Measurements from ENCODE around the gene THSD7B. TPM values are rescaled to one million over a fixed set of nuclear protein-coding genes. Genes with fewer than 3 reads are reported as not detected.
"Not testable (repeated sequence)": the region's sequence is repeated elsewhere in the genome, so short reads cannot be mapped to it uniquely, and the experiment has no call there.

Gene THSD7B
- total RNA-seq, 1 experiment from 2014 or later: 0.28 TPM

- Histone ChIP-seq H3K27me3 (ENCODE audit: control insufficient read depth, insufficient read depth, low read length) (no peaks in the 10 kb centered on the region), H3K36me3 (replicated peaks; ENCODE audit: control insufficient read depth, insufficient read depth, low read length) (no peaks in the 10 kb centered on the region), H3K4me3 (ENCODE audit: insufficient read depth, low read depth, low read length) (no peak overlapping the region)
- no peak for DNase-seq
Measured at GRCh38 chr2:137670111-137670510, 904.8 kb downstream of the THSD7B start.

GRCh38 chr2:137672989-137673552 is 907.7 kb downstream of the THSD7B start:
- Histone ChIP-seq H3K4me3 (ENCODE audit: insufficient read depth, low read depth, low read length) (no peak overlapping the region), H3K36me3 (replicated peaks; ENCODE audit: control insufficient read depth, insufficient read depth, low read length) (no peaks in the 10 kb centered on the region)
- DNase-seq: no peak

GRCh38 chr2:137674991-137675390 is 909.6 kb downstream of the THSD7B start:
- DNase-seq: no peak
- Histone ChIP-seq H3K4me3 (ENCODE audit: insufficient read depth, low read depth, low read length) (no peak overlapping the region), H3K27me3 (ENCODE audit: control insufficient read depth, insufficient read depth, low read length) (no peaks in the 10 kb centered on the region), H3K36me3 (replicated peaks; ENCODE audit: control insufficient read depth, insufficient read depth, low read length) (no peaks in the 10 kb centered on the region)

More at GRCh38 chr2:137672989-137673552, 907.7 kb downstream of the THSD7B start:
- H3K27me3 ChIP-seq (ENCODE audit: control insufficient read depth, insufficient read depth, low read length): no peaks in the 10 kb centered on the region

- no peak overlapping the region for H3K4me3 ChIP-seq (ENCODE audit: insufficient read depth, low read depth, low read length)
Measured at GRCh38 chr2:137675584-137676327, 910.4 kb downstream of the THSD7B start.

GRCh38 chr2:137676346-137676745 is 911.0 kb downstream of the THSD7B start:
- H3K27me3 ChIP-seq (ENCODE audit: control insufficient read depth, insufficient read depth, low read length): no peaks in the 10 kb centered on the region
- H3K36me3 ChIP-seq (replicated peaks; ENCODE audit: control insufficient read depth, insufficient read depth, low read length): no peaks in the 10 kb centered on the region
- no peak for DNase-seq
- no peak overlapping the region for H3K4me3 ChIP-seq (ENCODE audit: insufficient read depth, low read depth, low read length)

More at GRCh38 chr2:137675584-137676327, 910.4 kb downstream of the THSD7B start:
- Histone ChIP-seq H3K36me3 (replicated peaks; ENCODE audit: control insufficient read depth, insufficient read depth, low read length) (no peaks in the 10 kb centered on the region), H3K27me3 (ENCODE audit: control insufficient read depth, insufficient read depth, low read length) (no peaks in the 10 kb centered on the region)
- no peak for DNase-seq

- no peaks in the 10 kb centered on the region for H3K36me3 ChIP-seq (replicated peaks; ENCODE audit: control insufficient read depth, insufficient read depth, low read length)
- H3K4me3 ChIP-seq (ENCODE audit: insufficient read depth, low read depth, low read length): no peak overlapping the region
- DNase-seq: peak; percentile 16
- H3K27me3 ChIP-seq (ENCODE audit: control insufficient read depth, insufficient read depth, low read length): no peaks in the 10 kb centered on the region
Measured at GRCh38 chr2:137677466-137677865, 912.1 kb downstream of the THSD7B start.

DNA sequence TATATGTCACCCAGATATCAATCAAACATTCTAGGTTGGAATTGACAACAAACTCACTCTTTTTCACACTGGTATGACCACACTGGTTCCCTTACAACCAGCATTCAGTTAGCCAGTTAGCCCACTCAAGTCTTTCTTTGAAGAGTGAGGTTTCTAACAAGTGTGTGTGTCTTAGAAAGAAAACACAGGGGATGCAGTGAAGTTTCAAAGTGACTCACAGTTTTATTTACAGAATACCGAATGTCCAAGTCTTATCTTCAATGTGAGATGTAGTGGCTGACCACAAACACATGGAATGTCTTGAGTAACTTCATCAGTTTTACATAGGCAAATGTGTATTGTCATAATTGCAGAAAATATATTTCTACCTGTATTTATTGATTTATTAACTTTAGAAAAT is 924.2 kb downstream of the THSD7B start:
- DNase-seq: no peak
- Histone ChIP-seq H3K36me3 (replicated peaks; ENCODE audit: control insufficient read depth, insufficient read depth, low read length) (no peaks in the 10 kb centered on the region), H3K4me3 (ENCODE audit: insufficient read depth, low read depth, low read length) (no peak overlapping the region), H3K27me3 (ENCODE audit: control insufficient read depth, insufficient read depth, low read length) (no peaks in the 10 kb centered on the region)

DNA sequence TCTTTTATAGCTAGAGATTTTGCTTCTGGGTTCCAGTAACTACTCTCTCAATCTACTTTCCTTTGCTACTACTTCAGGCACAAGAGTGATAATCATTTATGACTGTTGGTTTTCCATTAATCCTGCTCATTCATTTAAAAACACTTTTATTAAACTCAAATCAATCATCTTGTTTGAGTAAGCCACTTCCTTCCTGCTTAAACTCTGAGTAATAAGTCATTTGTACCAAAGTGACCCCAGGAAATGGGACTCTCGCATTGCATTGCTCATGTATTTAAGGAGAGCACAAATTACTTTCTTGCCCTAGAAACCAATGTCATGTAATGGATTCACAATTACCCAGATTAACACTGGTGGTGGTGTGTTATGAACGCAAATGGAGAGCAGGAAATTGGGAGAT is 928.2 kb downstream of the THSD7B start:
- H3K36me3 ChIP-seq (replicated peaks; ENCODE audit: control insufficient read depth, insufficient read depth, low read length): no peaks in the 10 kb centered on the region
- no peaks in the 10 kb centered on the region for H3K27me3 ChIP-seq (ENCODE audit: control insufficient read depth, insufficient read depth, low read length)
- no peak for DNase-seq
- no peak overlapping the region for H3K4me3 ChIP-seq (ENCODE audit: insufficient read depth, low read depth, low read length)

DNA sequence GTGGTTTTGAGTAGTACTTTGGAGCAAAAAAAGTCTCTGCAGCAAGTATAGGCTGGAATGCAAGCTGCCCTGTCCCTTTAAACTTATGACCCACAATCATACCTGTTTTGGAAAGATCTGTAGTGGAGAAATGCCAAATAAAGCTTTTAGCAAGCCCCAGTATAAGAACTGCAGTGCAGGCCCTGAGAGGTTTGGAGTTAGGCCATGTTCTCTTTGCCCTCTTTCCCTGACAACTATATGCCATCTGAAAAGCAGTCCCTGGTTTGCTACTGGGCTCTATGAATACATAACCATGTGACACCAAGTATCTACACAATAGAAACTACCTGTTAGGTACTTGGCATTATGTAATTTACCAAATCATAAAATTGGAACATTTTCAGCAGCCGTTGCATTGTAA is 931.6 kb downstream of the THSD7B start:
- Histone ChIP-seq H3K27me3 (ENCODE audit: control insufficient read depth, insufficient read depth, low read length) (no peaks in the 10 kb centered on the region), H3K4me3 (ENCODE audit: insufficient read depth, low read depth, low read length) (no peak overlapping the region), H3K36me3 (replicated peaks; ENCODE audit: control insufficient read depth, insufficient read depth, low read length) (no peaks in the 10 kb centered on the region)
- DNase-seq: no peak

GRCh38 chr2:137700250-137700649 is 934.9 kb downstream of the THSD7B start:
- not testable (repeated sequence) for H3K36me3 ChIP-seq (replicated peaks; ENCODE audit: control insufficient read depth, insufficient read depth, low read length); H3K27me3 ChIP-seq (ENCODE audit: control insufficient read depth, insufficient read depth, low read length); H3K4me3 ChIP-seq (ENCODE audit: insufficient read depth, low read depth, low read length); DNase-seq

GRCh38 chr2:137700681-137701080 is 935.3 kb downstream of the THSD7B start:
- Histone ChIP-seq H3K36me3 (replicated peaks; ENCODE audit: control insufficient read depth, insufficient read depth, low read length) (no peaks in the 10 kb centered on the region), H3K27me3 (ENCODE audit: control insufficient read depth, insufficient read depth, low read length) (no peaks in the 10 kb centered on the region), H3K4me3 (ENCODE audit: insufficient read depth, low read depth, low read length) (no peak overlapping the region)
- DNase-seq: no peak

DNA sequence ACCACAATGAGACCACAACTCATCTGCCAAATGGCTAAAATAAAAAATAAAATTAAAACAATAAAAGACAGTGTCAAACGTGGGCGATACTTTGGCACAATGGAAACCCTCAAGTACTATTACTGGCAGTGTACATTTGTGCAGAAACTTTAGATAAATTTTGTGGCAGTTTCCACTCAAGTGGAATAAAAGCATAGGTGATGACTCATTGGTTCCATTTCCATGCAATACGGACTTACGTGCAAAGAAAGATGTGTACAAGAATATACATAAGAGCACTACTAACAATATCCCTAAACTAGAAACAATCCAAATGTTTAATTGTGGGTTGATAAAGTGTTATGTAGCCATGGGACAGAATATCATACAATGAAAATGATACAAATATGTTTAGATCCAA is 940.0 kb downstream of the THSD7B start:
- no peak for DNase-seq
- Histone ChIP-seq H3K36me3 (replicated peaks; ENCODE audit: control insufficient read depth, insufficient read depth, low read length) (no peaks in the 10 kb centered on the region), H3K27me3 (ENCODE audit: control insufficient read depth, insufficient read depth, low read length) (no peaks in the 10 kb centered on the region), H3K4me3 (ENCODE audit: insufficient read depth, low read depth, low read length) (no peak overlapping the region)

GRCh38 chr2:137706786-137707613 is 941.7 kb downstream of the THSD7B start:
- DNase-seq: no peak
- H3K4me3 ChIP-seq (ENCODE audit: insufficient read depth, low read depth, low read length): no peak overlapping the region
- no peaks in the 10 kb centered on the region for H3K36me3 ChIP-seq (replicated peaks; ENCODE audit: control insufficient read depth, insufficient read depth, low read length)
- H3K27me3 ChIP-seq (ENCODE audit: control insufficient read depth, insufficient read depth, low read length): no peaks in the 10 kb centered on the region

GRCh38 chr2:137708311-137708710 is 943.0 kb downstream of the THSD7B start:
- Histone ChIP-seq H3K4me3 (ENCODE audit: insufficient read depth, low read depth, low read length) (no peak overlapping the region), H3K36me3 (replicated peaks; ENCODE audit: control insufficient read depth, insufficient read depth, low read length) (no peaks in the 10 kb centered on the region), H3K27me3 (ENCODE audit: control insufficient read depth, insufficient read depth, low read length) (no peaks in the 10 kb centered on the region)
- no peak for DNase-seq

GRCh38 chr2:137715731-137716191 is 950.4 kb downstream of the THSD7B start:
- H3K36me3 ChIP-seq (replicated peaks; ENCODE audit: control insufficient read depth, insufficient read depth, low read length): no peaks in the 10 kb centered on the region
- H3K4me3 ChIP-seq (ENCODE audit: insufficient read depth, low read depth, low read length): no peak overlapping the region
- no peaks in the 10 kb centered on the region for H3K27me3 ChIP-seq (ENCODE audit: control insufficient read depth, insufficient read depth, low read length)
- no peak for DNase-seq

All from H7 (cell line).